Uterus (tissue), 2 donors: ENCODE results near the gene FADS3.

Source experiments
- CTCF ChIP-seq, 4 experiments: fragments of 200-600 bp in 2 of 4; fragments of 450-650 bp in 2 of 4; sonication (generic) in 2 of 4; IDR thresholded peaks; one replicate each; pipeline ENCODE4 v1.5.1; 2016 to 2019; ENCODE audit warnings: antibody characterized with exemption in 4 of 4, mild to moderate bottlenecking in 2 of 4, moderate library complexity in 1 of 4
- POLR2A ChIP-seq, 2 donors: fragments of 450-650 bp; IDR thresholded peaks; one replicate each; pipeline ENCODE4 v1.6.1; 2016; ENCODE audit warnings: antibody characterized with exemption in 2 of 2, mild to moderate bottlenecking in 1 of 2, moderate library complexity in 1 of 2

- TF ChIP-seq CTCF (IDR thresholded peaks at IDR 0.05) (no peak), POLR2A (IDR thresholded peaks at IDR 0.05) (no peak)
Observed at GRCh38 chr11:61854206-61854895, 37.0 kb downstream of the FADS3 start.
